ENCODE results near the gene TGFBI.

The TGFBI gene

DNA sequence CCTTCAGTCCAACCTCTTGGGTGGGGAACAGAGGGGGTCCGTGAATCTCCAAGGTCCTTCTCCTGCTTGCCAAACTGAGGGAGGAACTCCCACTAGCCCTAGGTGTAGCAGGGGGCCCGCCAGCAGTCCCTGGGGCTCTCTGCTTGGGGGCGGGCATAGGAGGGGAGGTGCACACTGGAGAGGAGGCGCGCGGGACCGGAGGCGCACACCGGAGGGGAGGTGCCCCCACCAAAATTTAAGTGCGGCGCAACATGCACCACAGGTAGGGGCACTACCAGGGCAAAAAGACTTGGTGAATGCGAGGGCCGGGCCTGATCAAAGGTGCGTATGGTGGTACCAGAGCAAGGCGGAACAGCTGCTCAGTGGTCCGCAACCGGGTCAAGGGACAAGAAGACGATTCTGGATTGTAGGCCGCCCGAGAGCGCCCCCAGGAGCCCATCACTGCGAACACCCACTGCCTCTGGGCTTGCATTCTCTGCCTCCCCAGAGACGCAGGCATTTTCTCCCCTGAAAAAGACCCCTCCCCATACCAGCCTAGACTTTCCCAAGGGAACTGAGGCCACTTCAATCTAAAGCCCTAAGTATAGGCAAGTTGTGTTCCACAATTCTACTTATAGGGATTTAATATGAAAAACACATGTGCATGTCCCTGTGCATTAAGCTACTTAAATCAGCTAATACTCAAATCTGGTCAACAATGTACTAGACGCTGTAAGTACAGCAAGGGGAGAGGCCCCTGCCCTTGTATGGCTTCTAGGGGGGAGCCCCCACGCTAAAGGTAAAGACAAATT lies 50.6 kb downstream of the TGFBI start:
- Histone ChIP-seq H3K18ac (ENCODE audit: low read length) (no peak overlapping the region), H3K14ac (ENCODE audit: low read length) (no peak overlapping the region), H3K27me3 (ENCODE audit: insufficient read depth, low read length) (no peaks in the 10 kb centered on the region), H3K4me1 (ENCODE audit: control insufficient read depth in 1 of 2, insufficient read depth in 2 of 2, low read length in 2 of 2) (peaks cover 0 to 2% of the 10 kb centered on the region in 2 experiments), H2BK5ac (ENCODE audit: low read depth, low read length, poor library complexity) (no peak overlapping the region), H3K4ac (ENCODE audit: low read depth, low read length) (no peak overlapping the region), H3K4me3 (ENCODE audit: low read depth, low read length) (no peak overlapping the region), H3K79me1 (ENCODE audit: low read length) (no peaks in the 10 kb centered on the region), H2BK12ac (ENCODE audit: low read length) (no peak overlapping the region), H4K91ac (ENCODE audit: low read depth, low read length) (peak overlapping the region; percentile 2), H3K9ac (ENCODE audit: low read length) (no peak overlapping the region), H2AFZ (ENCODE audit: insufficient read depth, low read length, poor library complexity) (no peak overlapping the region), H3K9me3 (ENCODE audit: insufficient read depth, low read depth, low read length) (no peaks in the 10 kb centered on the region), H3K23ac (ENCODE audit: low read length) (no peak overlapping the region), H4K8ac (ENCODE audit: low read depth, low read length) (peak overlapping the region; percentile 9), H3K36me3 (ENCODE audit: control insufficient read depth in 1 of 2, insufficient read depth in 2 of 2, low read length in 2 of 2) (no peaks in the 10 kb centered on the region), H4K12ac (ENCODE audit: low read depth, low read length) (no peak overlapping the region), H2BK120ac (ENCODE audit: insufficient read depth, low read length, poor library complexity) (no peak overlapping the region), H3K27ac (ENCODE audit: low read depth, low read length) (no peak overlapping the region), H3K79me2 (ENCODE audit: control insufficient read depth, insufficient read depth, low read length, poor library complexity) (no peaks in the 10 kb centered on the region), H3K4me2 (ENCODE audit: low read length) (peak overlapping the region; percentile 66), H2AK5ac (ENCODE audit: low read length) (no peak overlapping the region)
- DNase-seq = no peak
- WGBS (ENCODE audit: extremely low coverage, insufficient coverage, insufficient read length) = no CpG with 5 or more reads among the region's 25 CpGs

DNA sequence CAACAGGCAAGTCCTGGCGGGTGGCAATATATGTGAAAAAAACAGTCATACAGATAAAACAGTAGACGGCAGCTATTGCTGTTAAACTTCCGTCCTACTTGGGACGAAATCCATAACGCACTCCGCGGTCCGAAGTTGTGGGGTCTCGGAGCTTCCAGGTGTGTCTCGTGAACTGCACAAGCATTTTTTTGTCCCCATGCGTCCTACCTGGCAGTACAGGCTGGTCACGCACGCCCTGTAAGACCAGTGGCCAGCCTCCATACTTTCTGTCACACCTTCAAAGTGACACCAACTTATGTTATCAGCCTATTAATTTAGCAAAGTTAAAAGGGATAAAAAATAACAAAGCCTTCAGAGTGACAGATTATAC lies 51.3 kb downstream of the TGFBI start:
- no peak overlapping the region for H3K9ac ChIP-seq (ENCODE audit: low read length)
- no peaks in the 10 kb centered on the region for H3K36me3 ChIP-seq (ENCODE audit: control insufficient read depth in 1 of 2, insufficient read depth in 2 of 2, low read length in 2 of 2)
- no peak overlapping the region for H3K4ac ChIP-seq (ENCODE audit: low read depth, low read length)
- H3K23ac ChIP-seq (ENCODE audit: low read length) = no peak overlapping the region
- no peak overlapping the region for H2BK5ac ChIP-seq (ENCODE audit: low read depth, low read length, poor library complexity)
- H3K9me3 ChIP-seq (ENCODE audit: insufficient read depth, low read depth, low read length) = no peaks in the 10 kb centered on the region
- no peak overlapping the region for H4K12ac ChIP-seq (ENCODE audit: low read depth, low read length)
- H3K4me1 ChIP-seq (ENCODE audit: control insufficient read depth in 1 of 2, insufficient read depth in 2 of 2, low read length in 2 of 2) = peaks cover 0 to 2% of the 10 kb centered on the region in 2 experiments
- H3K14ac ChIP-seq (ENCODE audit: low read length) = no peak overlapping the region
- H3K79me1 ChIP-seq (ENCODE audit: low read length) = no peaks in the 10 kb centered on the region
- H2AK5ac ChIP-seq (ENCODE audit: low read length) = no peak overlapping the region
- H4K8ac ChIP-seq (ENCODE audit: low read depth, low read length) = no peak overlapping the region
- H3K27me3 ChIP-seq (ENCODE audit: insufficient read depth, low read length) = no peaks in the 10 kb centered on the region
- H3K4me2 ChIP-seq (ENCODE audit: low read length) = peak overlapping the region; percentile 66
- no peak overlapping the region for H2BK120ac ChIP-seq (ENCODE audit: insufficient read depth, low read length, poor library complexity)
- no peak overlapping the region for H2BK12ac ChIP-seq (ENCODE audit: low read length)
- no peak overlapping the region for H4K91ac ChIP-seq (ENCODE audit: low read depth, low read length)
- H3K27ac ChIP-seq (ENCODE audit: low read depth, low read length) = no peak overlapping the region
- no peak for DNase-seq
- no CpG with 5 or more reads among the region's 13 CpGs for whole genome bisulfite sequencing (ENCODE audit: extremely low coverage, insufficient coverage, insufficient read length)
- H3K4me3 ChIP-seq (ENCODE audit: low read depth, low read length) = peak overlapping the region; percentile 55
- no peak overlapping the region for H2AFZ ChIP-seq (ENCODE audit: insufficient read depth, low read length, poor library complexity)
- H3K79me2 ChIP-seq (ENCODE audit: control insufficient read depth, insufficient read depth, low read length, poor library complexity) = no peaks in the 10 kb centered on the region
- no peak overlapping the region for H3K18ac ChIP-seq (ENCODE audit: low read length)

DNA sequence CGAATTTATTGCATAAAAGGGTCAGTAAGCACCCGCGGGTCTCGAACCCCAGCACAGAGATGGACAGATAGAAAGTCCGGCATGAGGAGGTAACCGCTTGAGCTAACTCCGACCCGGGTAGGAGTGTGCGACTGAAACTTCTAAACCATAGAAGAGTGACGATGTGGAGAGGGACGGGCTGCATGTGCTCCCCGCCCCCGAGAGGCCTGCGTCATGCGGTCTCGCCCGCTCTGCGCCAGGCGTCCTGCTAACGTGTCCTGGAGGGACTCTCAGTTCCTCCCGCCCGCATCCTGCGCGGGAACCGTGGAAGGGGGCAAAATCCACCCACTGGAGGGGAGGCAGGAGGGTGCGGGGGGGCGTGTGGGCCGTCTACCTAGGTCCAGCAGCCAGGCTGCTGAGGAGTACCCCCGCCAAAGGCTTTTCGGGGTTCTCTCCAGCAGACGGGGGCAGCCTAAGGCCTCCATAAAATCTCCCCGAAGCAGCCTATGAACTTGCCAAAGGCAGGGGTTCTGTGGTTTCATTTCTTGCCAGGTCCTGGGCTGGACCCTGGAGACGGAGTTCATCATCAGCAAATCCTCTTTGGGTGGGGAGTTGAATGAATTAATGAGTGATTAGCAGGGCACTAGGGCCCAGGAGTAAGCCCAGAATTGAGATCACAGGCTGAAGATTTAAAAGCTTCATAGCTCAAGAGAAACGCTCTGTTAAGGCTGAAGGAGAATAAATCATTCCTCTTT lies 51.9 kb downstream of the TGFBI start:
- H3K27ac ChIP-seq (ENCODE audit: low read depth, low read length) = no peak overlapping the region

DNA sequence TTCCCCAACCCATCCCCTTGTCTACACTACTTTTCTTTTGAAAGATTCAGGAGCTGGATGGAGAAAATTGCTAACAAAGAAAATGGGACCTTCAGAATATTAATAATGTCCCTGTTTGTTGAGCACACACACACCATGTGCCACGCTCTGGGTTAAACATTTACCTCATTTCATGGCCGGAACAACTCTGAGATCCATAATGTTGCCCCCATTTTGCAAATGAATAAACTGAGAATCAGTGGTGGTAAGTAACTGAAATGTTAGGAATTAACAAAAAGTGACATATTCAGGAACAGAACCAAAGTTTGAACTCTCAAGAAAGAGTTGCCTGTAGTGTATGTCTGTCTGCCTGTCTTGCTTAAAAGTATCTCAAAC lies 52.4 kb downstream of the TGFBI start:
- Histone ChIP-seq H3K14ac (ENCODE audit: low read length) (no peak overlapping the region), H3K23ac (ENCODE audit: low read length) (no peak overlapping the region), H2BK120ac (ENCODE audit: insufficient read depth, low read length, poor library complexity) (no peak overlapping the region), H2AK5ac (ENCODE audit: low read length) (no peak overlapping the region), H3K27ac (ENCODE audit: low read depth, low read length) (no peak overlapping the region), H3K9ac (ENCODE audit: low read length) (no peak overlapping the region), H4K8ac (ENCODE audit: low read depth, low read length) (no peak overlapping the region), H2AFZ (ENCODE audit: insufficient read depth, low read length, poor library complexity) (no peak overlapping the region), H2BK12ac (ENCODE audit: low read length) (no peak overlapping the region), H4K91ac (ENCODE audit: low read depth, low read length) (no peak overlapping the region), H3K36me3 (ENCODE audit: control insufficient read depth in 1 of 2, insufficient read depth in 2 of 2, low read length in 2 of 2) (no peaks in the 10 kb centered on the region), H3K4me1 (ENCODE audit: control insufficient read depth in 1 of 2, insufficient read depth in 2 of 2, low read length in 2 of 2) (peaks cover 0 to 2% of the 10 kb centered on the region in 2 experiments), H3K4me3 (ENCODE audit: low read depth, low read length) (no peak overlapping the region), H3K79me1 (ENCODE audit: low read length) (no peaks in the 10 kb centered on the region), H4K12ac (ENCODE audit: low read depth, low read length) (no peak overlapping the region), H3K27me3 (ENCODE audit: insufficient read depth, low read length) (no peaks in the 10 kb centered on the region), H3K4me2 (ENCODE audit: low read length) (no peak overlapping the region), H3K9me3 (ENCODE audit: insufficient read depth, low read depth, low read length) (no peaks in the 10 kb centered on the region), H3K4ac (ENCODE audit: low read depth, low read length) (no peak overlapping the region), H2BK5ac (ENCODE audit: low read depth, low read length, poor library complexity) (no peak overlapping the region), H3K18ac (ENCODE audit: low read length) (no peak overlapping the region), H3K79me2 (ENCODE audit: control insufficient read depth, insufficient read depth, low read length, poor library complexity) (no peaks in the 10 kb centered on the region)
- WGBS (ENCODE audit: extremely low coverage, insufficient coverage, insufficient read length) = no CpG with 5 or more reads among the region's 2 CpGs
- no peak for DNase-seq

More for the DNA sequence above, 51.9 kb downstream of the TGFBI start:
- Histone ChIP-seq H3K4me1 (ENCODE audit: control insufficient read depth in 1 of 2, insufficient read depth in 2 of 2, low read length in 2 of 2) (peaks cover 0 to 2% of the 10 kb centered on the region in 2 experiments), H3K27me3 (ENCODE audit: insufficient read depth, low read length) (no peaks in the 10 kb centered on the region), H3K18ac (ENCODE audit: low read length) (no peak overlapping the region), H4K91ac (ENCODE audit: low read depth, low read length) (peak overlapping the region; percentile 58), H3K23ac (ENCODE audit: low read length) (no peak overlapping the region), H3K4me2 (ENCODE audit: low read length) (peak overlapping the region; percentile 66), H3K4me3 (ENCODE audit: low read depth, low read length) (peak overlapping the region; percentile 62), H3K4ac (ENCODE audit: low read depth, low read length) (no peak overlapping the region), H2AFZ (ENCODE audit: insufficient read depth, low read length, poor library complexity) (no peak overlapping the region), H3K9me3 (ENCODE audit: insufficient read depth, low read depth, low read length) (no peaks in the 10 kb centered on the region), H3K14ac (ENCODE audit: low read length) (no peak overlapping the region), H3K79me2 (ENCODE audit: control insufficient read depth, insufficient read depth, low read length, poor library complexity) (no peaks in the 10 kb centered on the region), H2BK5ac (ENCODE audit: low read depth, low read length, poor library complexity) (no peak overlapping the region), H3K79me1 (ENCODE audit: low read length) (no peaks in the 10 kb centered on the region), H4K8ac (ENCODE audit: low read depth, low read length) (peak overlapping the region; percentile 44), H3K36me3 (ENCODE audit: control insufficient read depth in 1 of 2, insufficient read depth in 2 of 2, low read length in 2 of 2) (no peaks in the 10 kb centered on the region), H4K12ac (ENCODE audit: low read depth, low read length) (no peak overlapping the region), H3K9ac (ENCODE audit: low read length) (no peak overlapping the region), H2AK5ac (ENCODE audit: low read length) (no peak overlapping the region), H2BK12ac (ENCODE audit: low read length) (no peak overlapping the region), H2BK120ac (ENCODE audit: insufficient read depth, low read length, poor library complexity) (no peak overlapping the region)
- WGBS (ENCODE audit: extremely low coverage, insufficient coverage, insufficient read length) = no CpG with 5 or more reads among the region's 34 CpGs
- peak; percentile 63 to 64 for DNase-seq
